ENCODE data around the gene KCNMB4.

The KCNMB4 gene

GRCh38 chr12:70444903-70445302 lies 78.8 kb downstream of the KCNMB4 start:
- no peak for TF ChIP-seq GATA3 (IDR thresholded peaks at IDR 0.05; ENCODE audit: low read depth, low read length)
- no peak for TF ChIP-seq GATA2 (IDR thresholded peaks at IDR 0.05; ENCODE audit: low read depth, low read length)

GRCh38 chr12:70448371-70448770 lies 82.3 kb downstream of the KCNMB4 start:
- TF ChIP-seq GATA3 (IDR thresholded peaks at IDR 0.05; ENCODE audit: low read depth, low read length) (no peak), GATA2 (IDR thresholded peaks at IDR 0.05; ENCODE audit: low read depth, low read length) (no peak)

- no peak for TF ChIP-seq GATA2 (IDR thresholded peaks at IDR 0.05; ENCODE audit: low read depth, low read length)
- no peak for TF ChIP-seq GATA3 (IDR thresholded peaks at IDR 0.05; ENCODE audit: low read depth, low read length)
Observed at GRCh38 chr12:70449074-70449752, 83.1 kb downstream of the KCNMB4 start.

- TF ChIP-seq GATA3 (IDR thresholded peaks at IDR 0.05; ENCODE audit: low read depth, low read length) (no peak), GATA2 (IDR thresholded peaks at IDR 0.05; ENCODE audit: low read depth, low read length) (no peak)
Observed at GRCh38 chr12:70449753-70450341, 83.8 kb downstream of the KCNMB4 start.

GRCh38 chr12:70451528-70451927 lies 85.4 kb downstream of the KCNMB4 start:
- no peak for TF ChIP-seq GATA2 (IDR thresholded peaks at IDR 0.05; ENCODE audit: low read depth, low read length)
- no peak for TF ChIP-seq GATA3 (IDR thresholded peaks at IDR 0.05; ENCODE audit: low read depth, low read length)

GRCh38 chr12:70456953-70457352 lies 90.9 kb downstream of the KCNMB4 start:
- no peak for TF ChIP-seq GATA3 (IDR thresholded peaks at IDR 0.05; ENCODE audit: low read depth, low read length)
- no peak for TF ChIP-seq GATA2 (IDR thresholded peaks at IDR 0.05; ENCODE audit: low read depth, low read length)

GRCh38 chr12:70459786-70460185 lies 93.7 kb downstream of the KCNMB4 start:
- no peak for TF ChIP-seq GATA2 (IDR thresholded peaks at IDR 0.05; ENCODE audit: low read depth, low read length)
- TF ChIP-seq GATA3 (IDR thresholded peaks at IDR 0.05; ENCODE audit: low read depth, low read length), result no peak

GRCh38 chr12:70463997-70464396 lies 97.9 kb downstream of the KCNMB4 start:
- TF ChIP-seq GATA2 (IDR thresholded peaks at IDR 0.05; ENCODE audit: low read depth, low read length) (no peak), GATA3 (IDR thresholded peaks at IDR 0.05; ENCODE audit: low read depth, low read length) (no peak)

GRCh38 chr12:70466753-70467152 lies 100.7 kb downstream of the KCNMB4 start:
- TF ChIP-seq GATA2 (IDR thresholded peaks at IDR 0.05; ENCODE audit: low read depth, low read length) (no peak), GATA3 (IDR thresholded peaks at IDR 0.05; ENCODE audit: low read depth, low read length) (no peak)

GRCh38 chr12:70467476-70467875 lies 101.4 kb downstream of the KCNMB4 start:
- TF ChIP-seq GATA3 (IDR thresholded peaks at IDR 0.05; ENCODE audit: low read depth, low read length) (no peak), GATA2 (IDR thresholded peaks at IDR 0.05; ENCODE audit: low read depth, low read length) (no peak)

- TF ChIP-seq GATA2 (IDR thresholded peaks at IDR 0.05; ENCODE audit: low read depth, low read length) (no peak), GATA3 (IDR thresholded peaks at IDR 0.05; ENCODE audit: low read depth, low read length) (no peak)
Observed at GRCh38 chr12:70467918-70468733, 102.0 kb downstream of the KCNMB4 start.

- TF ChIP-seq GATA2 (IDR thresholded peaks at IDR 0.05; ENCODE audit: low read depth, low read length), result no peak
- no peak for TF ChIP-seq GATA3 (IDR thresholded peaks at IDR 0.05; ENCODE audit: low read depth, low read length)
Observed at GRCh38 chr12:70468741-70469140, 102.7 kb downstream of the KCNMB4 start.

- no peak for TF ChIP-seq GATA3 (IDR thresholded peaks at IDR 0.05; ENCODE audit: low read depth, low read length)
- no peak for TF ChIP-seq GATA2 (IDR thresholded peaks at IDR 0.05; ENCODE audit: low read depth, low read length)
Observed at GRCh38 chr12:70469221-70469820, 103.2 kb downstream of the KCNMB4 start.

- TF ChIP-seq GATA2 (IDR thresholded peaks at IDR 0.05; ENCODE audit: low read depth, low read length), result no peak
- TF ChIP-seq GATA3 (IDR thresholded peaks at IDR 0.05; ENCODE audit: low read depth, low read length), result no peak
Observed at GRCh38 chr12:70482764-70483163, 116.7 kb downstream of the KCNMB4 start.

Data from SH-SY5Y (cell line).